GM20431 (cell line): ENCODE data around the gene GOLIM4.

ENCODE experiments used
- in situ Hi-C: fragments of 300-500 bp; cut with MseI, MboI; formaldehyde crosslinking; loops from one replicate; pipeline ENCODE4 v1.15.0; 2020; ENCODE audit warnings: low sequenced_read_pairs; ENCODE audit not compliant: unreplicated experiment

The GOLIM4 gene

GRCh38 chr3:168100777-168101492 lies 5.2 kb upstream of the GOLIM4 start:
- in situ Hi-C loops = no loop called here

GRCh38 chr3:168097381-168097780 lies 1.7 kb upstream of the GOLIM4 start:
- in situ Hi-C loops = no loop called here

- in situ Hi-C loops = no loop called here
These were observed 507 bp upstream of the GOLIM4 start for GRCh38 chr3:168096210-168096652.

GRCh38 chr3:168094877-168095610 lies 680 bp downstream of the GOLIM4 start:
- in situ Hi-C loops = no loop called here

- in situ Hi-C loops = no loop called here
These were observed 1.2 kb downstream of the GOLIM4 start for GRCh38 chr3:168094580-168094876.

GRCh38 chr3:168093790-168094189 lies 1.9 kb downstream of the GOLIM4 start:
- in situ Hi-C loops = no loop called here

- in situ Hi-C loops = no loop called here
These were observed 2.5 kb downstream of the GOLIM4 start for GRCh38 chr3:168093229-168093628.

GRCh38 chr3:168091941-168092340 lies 3.8 kb downstream of the GOLIM4 start:
- in situ Hi-C loops = no loop called here

GRCh38 chr3:168091302-168091858 lies 4.3 kb downstream of the GOLIM4 start:
- in situ Hi-C loops = no loop called here

GRCh38 chr3:168090306-168091085 lies 5.2 kb downstream of the GOLIM4 start:
- in situ Hi-C loops = no loop called here

- in situ Hi-C loops = no loop called here
These were observed 6.4 kb downstream of the GOLIM4 start for GRCh38 chr3:168089179-168089771.

- in situ Hi-C loops = no loop called here
These were observed 7.5 kb downstream of the GOLIM4 start for GRCh38 chr3:168088106-168088720.

- in situ Hi-C loops = no loop called here
These were observed 8.2 kb downstream of the GOLIM4 start for GRCh38 chr3:168087539-168087938.

GRCh38 chr3:168086541-168087260 lies 9.0 kb downstream of the GOLIM4 start:
- in situ Hi-C loops = no loop called here

- in situ Hi-C loops = no loop called here
These were observed 10.1 kb downstream of the GOLIM4 start for GRCh38 chr3:168085491-168086119.

- in situ Hi-C loops = no loop called here
These were observed 11.8 kb downstream of the GOLIM4 start for GRCh38 chr3:168083906-168084305.

GRCh38 chr3:168081856-168082255 lies 13.9 kb downstream of the GOLIM4 start:
- in situ Hi-C loops = no loop called here

GRCh38 chr3:168081171-168081771 lies 14.5 kb downstream of the GOLIM4 start:
- in situ Hi-C loops = no loop called here
